Measurements from ENCODE around the gene OR2F1.
"Not testable (repeated sequence)": the region's sequence is repeated elsewhere in the genome, so short reads cannot be mapped to it uniquely, and the experiment has no call there.

OR2F1 gene

DNA sequence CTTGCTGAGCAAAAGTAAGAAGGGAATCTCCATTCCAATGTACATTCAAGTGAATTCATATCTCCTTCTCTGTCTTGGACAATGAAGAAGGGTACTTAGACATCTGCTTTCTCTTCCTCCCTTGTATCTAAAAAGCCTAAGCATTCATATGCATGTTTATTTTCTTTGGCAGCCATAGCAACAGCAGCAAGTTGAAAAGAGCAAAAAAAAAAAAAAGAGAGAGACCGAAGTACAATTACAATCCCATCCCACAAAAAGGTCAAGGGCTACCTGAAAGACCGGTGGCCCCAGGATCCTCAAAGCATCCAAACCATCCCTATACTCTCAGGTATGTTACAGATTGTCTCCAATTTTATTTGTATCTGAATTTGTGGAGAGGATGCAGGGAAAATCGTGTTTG is 4.1 kb downstream of the OR2F1 start:
- no peak for DNase-seq

DNA sequence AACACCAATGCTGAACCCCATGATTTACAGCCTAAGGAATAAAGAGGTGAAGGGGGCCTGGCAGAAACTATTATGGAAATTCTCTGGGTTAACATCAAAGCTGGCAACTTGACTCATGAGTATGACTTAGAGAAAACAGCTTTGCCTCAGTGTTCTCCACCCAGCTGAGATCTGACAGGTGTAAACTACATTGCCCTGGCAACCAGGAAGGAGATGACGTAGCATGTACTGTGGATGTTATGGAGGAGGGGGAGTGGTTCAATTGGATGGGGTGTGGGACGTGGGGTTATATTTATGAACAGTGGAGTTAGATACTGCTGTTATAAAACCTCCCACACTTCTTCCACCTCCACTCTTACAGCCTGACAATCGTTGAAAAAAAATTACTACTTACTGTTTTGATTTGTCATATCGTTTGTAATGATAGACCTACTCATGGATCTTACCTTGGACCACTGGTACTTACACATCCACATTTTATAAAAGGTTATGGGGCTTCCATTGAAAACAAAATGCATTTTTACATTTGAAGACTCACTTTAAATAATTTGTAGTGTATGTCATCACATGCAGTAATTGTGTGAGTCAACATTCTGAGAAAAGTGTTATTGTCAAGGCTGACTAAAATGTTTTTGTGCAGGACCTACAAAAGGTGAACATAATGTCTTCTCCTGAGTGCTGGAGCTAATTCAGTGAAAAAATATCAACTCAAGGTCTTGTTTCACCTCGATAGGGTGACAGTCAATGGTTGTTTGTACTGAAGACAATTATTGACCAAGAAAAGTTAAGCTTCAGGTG is 6.4 kb downstream of the OR2F1 start:
- no peak for DNase-seq

DNA sequence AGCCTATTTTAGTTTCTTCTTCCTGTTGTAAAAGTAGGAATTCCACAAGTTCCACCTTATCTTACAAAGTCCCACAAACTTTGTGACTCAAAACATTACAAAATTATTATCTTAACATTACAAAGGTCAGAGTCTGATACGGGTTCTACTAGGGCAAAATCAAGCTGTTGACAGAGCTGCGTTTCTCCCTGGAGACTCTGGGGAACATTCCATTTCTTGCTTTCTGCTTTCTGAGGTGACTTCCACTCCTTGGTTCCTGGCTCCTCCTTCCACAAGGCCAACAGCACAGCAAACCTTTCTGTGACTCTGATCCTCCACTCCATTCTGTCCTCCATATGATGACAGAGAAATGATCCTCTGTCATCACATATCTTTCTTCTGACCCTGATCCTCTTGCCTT is 10.6 kb downstream of the OR2F1 start:
- DNase-seq, result no peak

DNA sequence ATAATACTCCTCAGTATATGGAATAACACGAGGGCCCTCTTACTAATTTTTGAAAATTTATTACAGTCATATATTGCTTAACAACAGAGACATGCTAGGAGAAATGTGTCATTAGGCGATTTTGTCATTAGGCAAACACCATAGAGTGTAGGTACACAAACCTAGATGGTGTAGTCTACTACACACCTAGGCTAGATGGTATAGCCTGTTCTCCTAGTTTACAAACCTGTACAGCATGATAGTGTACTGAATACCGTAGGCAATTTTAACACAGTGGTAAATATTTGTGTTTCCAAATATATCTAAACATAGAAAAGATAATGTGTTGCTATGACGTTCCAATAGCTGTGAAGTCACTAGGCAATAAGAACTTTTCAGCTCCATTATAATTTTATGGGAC is 12.8 kb downstream of the OR2F1 start:
- no peak for DNase-seq

DNA sequence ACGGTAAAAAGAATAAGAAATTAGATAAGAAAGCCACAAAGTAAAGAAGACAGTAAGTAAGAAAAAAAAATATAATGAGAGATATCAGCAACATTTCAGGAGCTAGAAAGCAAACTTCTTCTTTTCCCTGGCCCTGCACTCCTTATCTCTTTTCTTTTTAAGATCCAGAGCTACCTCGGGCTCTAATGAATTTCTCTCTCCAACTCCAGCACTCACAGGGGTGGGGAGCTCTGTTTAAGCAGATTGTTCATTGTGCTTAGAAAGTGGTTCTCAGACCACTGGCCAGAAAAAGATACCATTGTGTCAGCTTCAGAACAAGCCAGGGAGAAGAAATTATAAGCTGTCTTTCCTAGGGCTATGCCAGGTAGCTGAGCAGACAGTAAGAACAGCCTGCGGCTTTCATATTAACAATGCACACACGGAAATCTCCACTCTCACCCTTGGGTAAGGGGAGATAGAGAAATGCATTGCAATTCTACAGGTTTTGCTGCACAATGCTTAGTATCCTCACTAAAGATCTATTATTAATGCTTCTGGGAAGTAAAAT is 19.3 kb downstream of the OR2F1 start:
- no peak for DNase-seq

DNA sequence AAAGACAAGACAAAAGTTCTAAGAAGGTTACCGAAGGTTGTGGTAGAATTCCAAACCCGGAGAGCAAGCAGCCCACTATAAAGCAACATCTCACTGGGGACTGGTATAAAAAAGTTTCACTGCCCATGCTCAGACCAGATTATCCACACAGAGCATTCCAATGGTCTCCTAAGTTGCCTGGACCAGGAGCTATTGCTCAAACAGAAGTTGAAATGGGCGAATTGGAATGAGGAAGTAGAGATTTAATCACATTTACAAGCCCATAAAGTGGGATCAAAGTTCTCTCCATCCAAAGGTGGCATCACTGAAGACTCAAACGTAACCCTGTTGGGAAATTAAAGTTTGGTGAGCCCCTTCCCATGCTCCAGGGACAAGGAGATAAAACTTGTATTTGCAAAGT is 19.8 kb downstream of the OR2F1 start:
- DNase-seq, result no peak

DNA sequence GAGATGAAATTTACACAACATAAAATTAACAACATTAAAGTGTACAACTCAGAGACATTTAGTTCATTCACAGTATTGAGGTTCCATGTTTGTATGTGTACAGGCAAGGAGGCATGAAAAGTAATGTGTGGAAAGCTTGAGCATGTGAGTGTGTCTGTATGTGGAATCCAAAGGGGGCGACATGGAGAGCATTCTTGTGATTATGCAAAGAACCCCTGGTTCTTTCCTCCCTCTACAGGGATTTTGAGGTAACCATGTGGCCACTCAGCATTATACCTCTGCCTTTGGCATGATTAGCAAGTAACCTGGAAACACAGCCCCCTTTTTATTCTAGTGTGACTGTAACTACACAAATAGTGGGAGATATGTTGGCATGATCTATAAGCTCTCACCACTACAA is 21.0 kb downstream of the OR2F1 start:
- no peak for DNase-seq

DNA sequence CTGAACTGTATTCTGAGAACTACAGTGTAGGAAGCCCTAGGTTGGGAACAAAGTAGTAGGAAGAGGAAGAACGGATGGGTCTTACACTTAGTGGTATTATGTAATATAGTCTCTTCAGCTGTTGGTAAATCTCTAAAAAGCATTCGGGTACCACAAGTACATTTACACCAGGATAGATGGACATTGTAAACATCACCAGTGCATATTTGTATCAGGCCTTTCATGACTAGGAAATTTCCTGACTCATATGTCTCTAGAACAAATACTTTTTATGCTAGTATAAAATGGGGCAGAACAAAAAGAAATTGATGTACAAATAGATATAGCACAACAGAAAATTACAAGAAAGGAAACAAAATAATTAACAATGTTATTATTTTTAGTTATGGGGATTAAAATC is 23.9 kb downstream of the OR2F1 start:
- DNase-seq, result no peak

DNA sequence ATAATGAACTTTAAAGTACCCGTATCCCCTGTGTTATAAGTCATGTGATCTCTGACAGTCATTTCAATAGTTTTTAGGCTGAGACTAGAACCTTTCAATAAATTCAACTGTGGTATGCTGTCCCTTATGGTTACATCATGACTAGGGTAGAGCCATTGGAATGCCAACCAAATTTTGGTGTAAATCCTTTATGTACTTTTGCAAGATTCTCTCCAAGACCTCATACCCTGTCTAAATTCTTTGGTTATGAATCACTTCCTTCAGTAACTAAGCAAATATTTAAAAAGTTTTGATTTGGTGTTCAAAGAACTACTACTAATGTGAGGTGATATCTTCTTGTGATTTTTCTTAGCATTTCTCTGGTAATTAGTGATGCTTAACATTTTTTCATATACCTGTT is 24.7 kb downstream of the OR2F1 start:
- no peak for DNase-seq

DNA sequence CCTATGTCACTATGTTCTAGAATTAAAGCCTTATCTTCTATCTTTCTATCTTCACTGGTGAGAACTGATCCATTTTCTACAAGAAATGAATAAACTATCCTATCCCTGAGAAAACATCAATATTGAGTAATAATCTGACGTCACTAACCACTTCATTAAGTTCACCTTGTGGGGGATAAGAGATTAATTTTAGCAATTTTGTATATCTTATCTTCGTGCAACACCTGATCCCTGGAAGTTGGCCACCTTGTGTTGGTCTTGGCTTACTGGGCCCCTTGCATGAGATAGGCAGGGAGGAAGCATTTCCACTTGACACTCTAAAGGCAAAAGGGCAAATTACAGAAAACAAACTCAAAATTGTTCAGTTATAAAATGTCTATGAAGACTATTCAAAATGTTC is 25.4 kb downstream of the OR2F1 start:
- no peak for DNase-seq

DNA sequence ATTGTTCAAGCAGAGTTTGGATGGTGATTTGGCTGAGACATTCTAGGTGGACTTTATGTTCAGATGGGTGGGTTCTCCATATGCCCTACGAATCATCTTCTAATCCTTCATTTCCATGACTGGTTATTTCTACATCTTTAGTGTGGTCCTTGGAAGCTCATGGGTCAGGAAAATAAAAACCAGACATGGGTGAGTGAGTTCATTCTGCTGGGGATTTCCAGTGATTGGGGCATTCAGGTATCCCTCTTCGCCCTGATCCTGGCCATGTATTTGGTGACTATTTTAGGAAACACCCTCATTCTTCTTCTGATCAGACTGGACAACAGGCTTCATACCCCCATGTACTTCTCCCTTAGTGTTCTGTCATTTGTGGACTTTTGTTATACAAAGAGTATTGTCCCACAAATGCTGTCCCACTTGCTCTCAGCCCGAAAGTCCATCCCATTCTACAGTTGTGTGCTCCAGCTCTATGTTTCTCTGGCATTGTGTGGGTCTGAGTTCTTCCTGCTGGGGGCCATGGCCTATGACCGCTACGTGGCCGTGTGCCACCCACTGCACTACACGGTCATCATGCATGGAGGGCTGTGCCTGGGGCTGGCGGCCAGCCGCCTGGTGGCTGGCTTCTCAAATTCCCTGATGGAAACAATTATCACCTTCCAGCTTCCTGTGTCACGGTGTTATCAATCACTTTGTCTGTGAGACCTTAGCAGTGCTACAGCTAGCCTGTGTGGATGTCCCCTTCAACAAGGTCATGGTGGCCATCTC is 26.3 kb downstream of the OR2F1 start:
- no peak for DNase-seq

DNA sequence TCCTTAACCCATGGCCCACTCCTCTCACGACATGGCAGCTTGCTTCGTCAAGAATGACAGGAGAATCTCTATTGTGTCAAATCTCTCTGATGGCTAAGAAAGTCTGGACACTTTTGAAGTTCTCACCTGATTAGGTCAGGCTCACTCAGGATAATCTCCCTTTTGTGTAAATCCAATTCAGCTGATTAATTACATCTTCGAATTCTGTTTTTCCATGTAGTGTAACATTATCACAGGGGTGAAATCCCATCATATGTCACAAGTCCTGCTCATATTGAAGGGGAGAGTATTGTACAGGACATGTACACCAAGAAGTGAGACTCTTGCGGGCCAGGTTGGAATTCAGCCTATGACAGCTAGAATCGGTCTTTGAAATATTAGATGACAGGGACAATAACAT is 29.3 kb downstream of the OR2F1 start:
- DNase-seq, result no peak

DNA sequence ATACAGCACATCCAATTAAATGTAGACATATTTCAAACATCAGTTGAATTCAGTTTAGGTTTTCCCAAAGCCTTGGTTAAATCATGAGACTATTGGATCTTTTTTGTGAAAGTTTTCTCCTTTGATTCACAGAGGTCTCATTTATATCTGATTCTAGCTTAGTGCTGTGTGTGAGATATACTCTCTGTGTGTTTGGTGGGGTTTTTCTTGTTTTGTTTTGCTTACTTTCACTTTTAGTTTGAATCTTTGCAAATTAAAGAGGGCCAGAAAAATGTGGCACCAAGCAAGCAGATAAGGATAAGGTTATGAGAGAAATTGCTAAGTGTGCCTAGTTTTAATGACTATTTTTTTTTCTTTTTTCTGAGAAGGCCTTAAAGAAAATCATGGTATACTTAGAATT is 32.9 kb downstream of the OR2F1 start:
- no peak for DNase-seq

DNA sequence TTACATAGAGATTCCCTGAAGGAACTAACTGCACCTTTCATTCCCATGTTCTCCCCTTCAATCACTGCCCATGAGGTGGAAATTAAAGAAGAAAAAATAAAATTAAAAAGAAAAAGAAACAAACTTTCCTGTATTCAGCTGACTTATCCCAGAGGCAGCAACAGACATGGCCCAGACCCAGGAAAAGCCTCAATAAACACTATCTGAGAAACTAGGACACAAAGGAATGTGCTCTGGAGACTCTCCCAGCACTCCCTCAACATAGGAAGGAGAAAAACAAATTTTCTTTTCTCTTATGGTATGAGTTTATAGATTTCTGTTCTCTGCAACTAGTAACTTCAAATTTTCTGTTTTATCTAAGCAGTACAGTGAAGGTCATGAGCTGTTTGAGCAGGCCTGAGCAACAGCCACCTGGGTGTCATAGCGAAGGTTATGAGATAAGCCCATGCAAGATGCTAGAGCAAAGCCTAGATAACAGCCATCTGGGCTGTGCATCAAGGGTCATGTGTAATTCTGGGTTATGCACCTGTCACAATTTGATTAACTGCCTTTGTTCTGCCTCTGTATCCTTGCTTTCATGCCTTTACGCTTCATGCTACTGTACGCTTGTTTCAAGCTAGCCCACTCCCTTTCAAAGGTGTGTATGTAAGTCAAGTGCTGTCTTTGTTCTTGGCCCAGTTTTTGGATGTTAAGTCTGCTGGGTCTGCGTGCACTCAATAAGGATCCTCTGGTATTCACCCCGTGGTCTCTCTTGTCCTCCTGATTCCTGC is 34.5 kb downstream of the OR2F1 start:
- no peak for DNase-seq

DNA sequence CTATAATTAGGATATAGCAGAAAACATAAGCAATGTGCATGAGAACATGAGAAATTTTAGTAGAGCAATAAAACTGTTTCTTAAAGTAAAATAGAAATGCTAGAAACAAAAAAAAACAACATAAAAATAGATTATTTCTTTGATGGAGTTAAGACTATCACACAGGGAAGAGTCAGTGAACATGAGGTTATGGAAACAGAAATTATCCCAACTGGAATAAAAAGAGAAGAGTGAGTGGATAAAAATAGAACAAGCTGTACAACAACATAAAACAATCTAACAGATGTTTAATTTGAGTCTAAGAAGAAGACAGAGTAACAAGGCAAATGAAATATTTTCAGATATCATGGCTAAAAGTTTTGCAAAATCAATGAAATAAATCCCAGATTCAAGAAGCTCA is 38.0 kb downstream of the OR2F1 start:
- DNase-seq, result no peak

DNA sequence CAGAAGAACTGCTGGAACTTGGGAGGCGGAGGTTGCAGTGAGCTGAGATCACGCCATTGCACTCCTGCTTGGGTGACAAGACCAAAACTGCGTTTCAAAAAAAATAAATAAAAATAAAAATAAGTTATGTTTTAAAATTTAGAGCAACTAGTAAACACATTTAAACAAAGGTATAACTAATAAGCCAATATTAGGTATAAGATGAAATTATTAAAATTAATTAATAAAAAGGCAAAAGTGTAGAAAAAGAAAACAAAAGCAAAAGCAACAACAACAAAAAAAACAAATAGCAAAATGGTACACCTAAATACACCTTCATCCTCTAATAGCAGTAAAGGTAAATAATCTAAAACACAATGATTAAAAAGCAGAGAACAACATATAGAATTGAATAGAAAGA is 39.3 kb downstream of the OR2F1 start:
- no peak for DNase-seq

DNA sequence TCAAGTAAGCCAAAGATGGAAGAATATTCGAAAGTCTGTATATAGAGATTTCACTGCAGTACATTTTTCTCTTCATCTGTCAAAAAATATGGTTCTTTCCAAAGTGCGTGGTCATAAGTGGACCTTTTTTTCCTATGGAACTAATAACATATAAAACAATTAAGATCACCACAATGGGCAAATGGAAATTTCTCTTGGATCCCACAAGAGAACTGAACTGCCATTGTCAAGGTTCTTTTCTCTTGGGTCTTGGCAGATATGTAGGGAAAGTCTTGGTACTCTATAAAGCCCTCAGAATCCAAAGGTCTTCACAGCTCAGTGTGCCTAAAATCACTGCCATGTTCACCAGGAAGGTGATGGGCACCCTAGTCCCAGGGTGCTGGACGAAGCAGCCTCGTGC is 45.4 kb downstream of the OR2F1 start, which contains the start of gene OR6B1:
OR6B1 (plus strand) TSS at position 301 of the 400 bp plus-strand sequence. CDS start 3,677 bp downstream, outside the sequence.
- DNase-seq, result no peak

DNA sequence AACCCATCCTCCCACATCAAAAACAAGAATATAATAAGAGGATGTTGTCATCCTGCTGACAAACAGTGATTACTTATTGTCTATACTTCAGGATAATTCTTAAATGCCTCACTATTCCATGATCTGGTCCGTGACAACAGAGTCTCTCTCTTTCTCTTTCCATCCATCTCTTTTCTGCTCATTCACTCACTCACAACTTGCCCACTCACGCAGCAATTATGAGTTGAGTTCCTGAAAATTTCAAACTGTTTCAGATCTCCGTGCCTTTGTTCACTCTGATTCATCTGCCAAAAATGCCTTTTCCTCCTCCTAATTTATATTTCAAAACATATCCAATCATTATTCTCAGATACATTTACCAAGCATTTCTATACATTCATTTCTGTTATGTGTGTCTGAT is 46.9 kb downstream of the OR2F1 start:
- no peak for DNase-seq

DNA sequence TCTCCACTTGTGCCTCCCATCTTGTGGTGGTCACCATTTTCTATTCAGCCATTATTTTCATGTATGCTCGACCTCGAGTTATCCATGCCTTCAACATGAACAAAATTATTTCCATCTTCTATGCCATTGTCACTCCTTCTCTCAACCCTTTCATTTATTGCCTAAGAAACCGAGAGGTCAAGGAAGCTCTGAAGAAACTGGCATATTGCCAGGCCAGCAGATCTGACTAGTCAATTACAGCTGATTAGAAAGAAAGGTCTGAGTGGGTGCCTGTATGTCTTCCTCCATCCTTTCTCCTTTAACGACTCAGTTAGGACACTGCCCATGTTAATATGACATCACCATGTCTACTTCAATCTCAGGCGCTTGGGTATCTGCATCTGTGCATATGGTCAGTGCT is 50.1 kb downstream of the OR2F1 start:
- no peak for DNase-seq

DNA sequence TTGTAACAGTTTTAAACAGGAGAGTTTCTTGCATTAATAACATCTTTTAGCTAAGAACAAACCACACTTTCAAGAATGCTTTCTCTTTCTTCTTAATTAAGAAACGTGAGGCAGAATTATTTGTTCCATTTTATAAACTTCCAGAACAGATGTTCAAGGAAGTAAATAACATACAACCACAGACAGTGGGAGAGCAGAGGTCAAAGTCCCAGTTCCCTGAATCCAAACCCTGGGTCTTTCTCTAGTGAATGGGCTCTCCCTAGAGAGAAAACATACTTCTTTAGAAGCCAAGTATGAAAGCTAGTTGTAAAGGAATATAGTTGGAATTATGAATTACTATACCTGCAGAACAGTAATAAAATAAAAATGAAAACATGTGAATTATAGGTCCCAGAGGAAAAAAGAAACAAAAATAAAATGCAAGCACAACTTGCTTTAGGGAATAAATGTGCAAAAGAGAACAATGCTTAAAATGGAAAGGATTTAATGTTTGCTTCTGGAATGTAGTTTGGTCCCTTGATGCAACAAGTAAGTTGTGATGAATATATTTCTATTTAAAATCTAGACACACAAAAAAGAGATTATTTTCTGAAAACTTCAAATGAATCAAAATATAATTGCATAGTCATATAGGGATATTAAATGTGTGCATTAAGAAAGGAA is 51.5 kb downstream of the OR2F1 start:
- no peak for DNase-seq

DNA sequence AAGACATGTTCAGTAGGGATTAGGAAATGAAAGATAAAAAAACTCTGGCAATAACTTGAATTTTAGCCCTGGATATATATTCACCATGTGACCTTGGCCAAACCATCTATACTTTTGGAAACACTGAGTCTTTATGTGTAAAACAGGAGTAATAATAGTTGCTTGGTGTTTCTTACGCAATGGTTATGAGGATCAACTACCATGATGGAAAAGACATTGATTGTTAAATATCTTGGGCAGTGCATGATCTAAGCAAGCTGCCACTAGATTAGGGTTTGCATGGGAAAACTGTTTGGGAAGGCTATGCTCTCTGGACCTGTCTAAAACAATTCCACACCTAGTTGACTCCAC is 52.0 kb downstream of the OR2F1 start:
- no peak for DNase-seq

DNA sequence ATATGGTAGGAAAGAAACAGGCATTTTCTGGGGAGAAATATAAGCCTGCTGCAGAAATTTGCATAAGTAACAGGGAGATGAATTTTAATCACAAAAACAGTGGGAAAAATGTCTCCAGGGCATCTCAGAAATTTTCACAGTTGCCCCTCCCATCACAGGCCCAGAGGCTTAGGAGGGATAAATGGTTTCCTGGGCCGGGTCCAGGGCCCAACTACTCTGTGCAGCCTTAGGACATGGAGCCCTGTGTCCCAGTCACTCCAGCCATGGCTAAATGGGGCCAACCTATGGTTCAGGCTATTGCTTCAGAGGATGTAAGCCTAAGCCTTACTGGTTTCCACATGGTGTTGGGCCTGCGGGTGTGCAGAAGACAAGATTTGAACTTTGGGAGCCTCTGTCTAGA is 54.7 kb downstream of the OR2F1 start:
- DNase-seq, result no peak

DNA sequence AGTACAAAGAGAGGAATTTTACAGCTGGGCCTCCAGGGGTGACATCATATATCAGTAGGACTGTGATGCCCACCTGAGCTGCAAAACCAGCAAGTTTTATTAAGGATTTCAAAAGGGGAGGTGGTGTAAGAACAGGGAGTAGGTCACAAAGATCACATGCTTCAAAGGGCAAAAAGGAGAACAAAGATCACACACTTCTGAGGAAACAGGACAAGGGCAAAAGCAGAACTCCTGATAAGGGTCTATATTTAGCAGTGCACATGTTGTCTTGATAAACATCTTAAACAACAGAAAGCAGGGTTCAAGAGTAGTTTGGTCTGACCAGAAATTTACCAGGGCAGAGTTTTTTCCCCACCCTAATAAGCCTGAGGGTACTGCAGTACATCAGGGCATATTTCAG is 55.4 kb downstream of the OR2F1 start:
- not testable (repeated sequence) for DNase-seq
